GM18517 (cell line): ENCODE results near the gene TTC1.

Experiments
- ATAC-seq: cut with Tn5 transposase; IDR thresholded peaks from one replicate; pipeline ENCODE4 v1.9.1; 2021; ENCODE audit warnings: mild to moderate bottlenecking, moderate library complexity; ENCODE audit not compliant: unreplicated experiment

The TTC1 gene

GRCh38 chr5:160082614-160083500 is 73.9 kb downstream of the TTC1 start:
- no peak for ATAC-seq

GRCh38 chr5:160083501-160083900 is 74.6 kb downstream of the TTC1 start:
- no peak for ATAC-seq

DNA sequence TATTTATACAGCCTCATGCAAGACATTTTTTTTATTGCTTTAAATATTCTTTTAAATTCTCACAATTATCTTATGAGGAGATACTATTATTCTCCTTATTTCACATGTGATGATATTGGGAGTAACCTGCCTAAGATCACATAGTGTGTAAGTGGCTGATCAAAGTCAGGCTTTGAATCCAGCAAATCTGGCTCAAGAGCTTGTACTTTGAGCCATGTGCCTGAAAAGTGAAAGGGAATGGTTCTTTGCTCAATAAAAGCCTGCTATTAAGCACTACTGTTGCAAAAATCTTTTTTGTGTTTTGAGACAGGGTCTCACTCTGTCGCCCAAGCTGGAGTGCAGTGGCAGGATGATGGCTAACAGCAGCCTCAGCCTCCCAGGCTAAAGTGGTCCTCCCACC is 75.2 kb downstream of the TTC1 start:
- no peak for ATAC-seq

DNA sequence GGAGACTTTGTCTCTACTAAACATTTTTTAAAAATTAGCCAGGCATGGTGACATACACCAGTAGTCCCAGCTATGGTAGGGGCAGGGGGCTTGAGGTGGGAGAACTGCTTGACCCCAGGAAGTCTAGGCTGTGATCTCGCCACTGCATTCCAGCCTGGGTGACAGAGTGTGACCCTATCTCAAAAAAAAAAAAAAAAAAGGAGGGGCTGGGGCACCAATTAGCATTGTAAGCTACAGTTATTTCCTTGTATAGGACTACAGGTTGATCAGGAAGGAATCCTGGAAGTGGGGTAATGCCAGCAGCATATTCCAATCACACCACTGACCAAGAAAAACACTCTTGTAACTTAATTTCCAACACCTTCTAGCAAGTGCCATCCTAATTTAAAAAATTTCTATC is 78.3 kb downstream of the TTC1 start:
- ATAC-seq, result no peak

GRCh38 chr5:160088805-160089204 is 79.9 kb downstream of the TTC1 start:
- ATAC-seq, result no peak

DNA sequence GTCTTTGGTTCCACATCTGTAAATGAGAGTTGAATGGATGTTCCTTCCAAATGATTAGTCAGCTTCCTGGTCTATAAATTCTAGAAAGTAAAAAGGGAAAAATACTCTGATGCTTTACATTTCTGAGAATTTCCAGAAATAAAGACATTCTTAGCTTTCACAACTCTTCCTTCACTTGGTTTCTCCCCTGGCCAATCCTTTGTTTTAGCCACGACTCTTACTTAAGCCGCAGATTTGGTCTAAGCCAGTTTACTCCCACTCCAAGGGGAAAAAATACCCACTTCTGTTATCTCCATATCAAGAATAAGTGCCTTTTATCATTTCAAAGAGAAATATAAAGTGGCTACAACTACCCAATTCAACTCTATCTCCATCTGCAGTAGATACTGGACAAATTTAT is 80.6 kb downstream of the TTC1 start:
- ATAC-seq, result no peak

- ATAC-seq, result no peak
Measured at GRCh38 chr5:160090059-160090458, 81.1 kb downstream of the TTC1 start.

GRCh38 chr5:160092514-160092913 is 83.6 kb downstream of the TTC1 start:
- no peak for ATAC-seq

- no peak for ATAC-seq
Measured at GRCh38 chr5:160092960-160093707, 84.2 kb downstream of the TTC1 start.

- no peak for ATAC-seq
Measured at GRCh38 chr5:160096178-160096577, 87.2 kb downstream of the TTC1 start.

DNA sequence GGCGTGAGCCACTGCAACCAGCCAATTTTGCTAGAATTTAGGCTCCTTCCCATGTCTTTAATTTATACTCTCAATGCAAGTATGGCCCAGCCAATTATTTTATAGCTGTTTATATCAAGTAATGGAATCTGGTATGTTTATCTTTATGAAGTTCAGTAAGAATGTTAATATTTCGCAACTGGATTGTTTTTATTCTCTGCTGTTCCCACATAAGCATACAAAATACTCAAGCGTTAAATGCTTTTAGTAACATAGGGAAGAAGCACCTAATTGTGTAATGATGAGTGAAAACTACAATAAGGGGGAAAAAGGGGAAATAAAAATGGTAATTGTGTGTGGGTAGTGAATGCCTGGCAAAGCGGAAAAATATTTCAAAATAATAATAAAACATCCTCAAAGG is 89.1 kb downstream of the TTC1 start:
- ATAC-seq, result no peak

- ATAC-seq, result peak; percentile 87
Measured at GRCh38 chr5:160105686-160106360, 96.9 kb downstream of the TTC1 start.

DNA sequence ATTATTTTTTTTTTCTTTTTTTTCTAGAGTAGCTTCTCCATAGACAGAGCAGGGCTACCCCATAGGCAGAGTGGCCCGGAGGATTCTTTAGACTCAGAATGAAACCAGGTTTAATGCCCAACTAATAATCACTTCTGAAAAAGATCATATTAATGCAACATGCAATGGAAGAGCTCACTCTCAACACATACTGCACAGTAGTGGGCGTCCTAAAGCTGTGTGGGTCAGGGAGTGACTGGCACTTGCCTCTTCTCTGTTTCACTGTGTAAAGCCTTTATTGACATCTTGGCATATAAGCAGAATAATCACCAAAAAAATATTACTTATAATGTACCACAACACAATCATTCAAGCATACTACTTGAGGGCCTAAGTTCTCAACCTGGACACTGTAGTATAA is 99.2 kb downstream of the TTC1 start:
- no peak for ATAC-seq
